H1 (cell line): ENCODE data around the gene C21orf58. TPM values are rescaled to one million over a fixed set of nuclear protein-coding genes. Genes with fewer than 3 reads are reported as not detected.

Experiments used
- CTCF ChIA-PET: fragments of 300-600 bp; sonication (Branson Sonifier 250); formaldehyde crosslinking; loops from one replicate; lab custom pipeline; 2021; ENCODE audit not compliant: partially characterized antibody; lab: Charles Lee
- POLR2A ChIA-PET: fragments of 300-600 bp; sonication (Branson Sonifier 250); formaldehyde crosslinking; loops from one replicate; lab custom pipeline; 2021; ENCODE audit warnings: inconsistent platforms; ENCODE audit not compliant: partially characterized antibody; lab: Charles Lee
- DNase-seq, 2 experiments: peaks; one replicate each; pipeline versions ENCODE4 v3.0.0 to v3.0.0-alpha.2; 2010 to 2022; ENCODE audit warnings: low spot score in 2 of 2, low read depth in 1 of 2, mixed read lengths in 1 of 2
- FAIRE-seq: peaks from 2 replicates; lab custom pipeline; 2011; peaks lifted over from hg19 to GRCh38; lab: Jason Lieb, UNC
- H2AFZ ChIP-seq: 2 replicates; pipeline ENCODE4 v1.8.1; 2012; ENCODE audit warnings: low read length, inconsistent platforms
- H2AK5ac ChIP-seq: 2 replicates; pipeline ENCODE4 v1.6.1; 2013; ENCODE audit warnings: low read depth, low read length
- H2BK120ac ChIP-seq: replicated peaks from 2 replicates; pipeline ENCODE3; 2013; ENCODE audit warnings: low read depth, low read length, inconsistent platforms
- H2BK12ac ChIP-seq: 2 replicates; pipeline ENCODE4 v1.6.1; 2013; ENCODE audit warnings: low read depth, low read length
- H2BK15ac ChIP-seq: 2 replicates; pipeline ENCODE4 v1.6.1; 2013; ENCODE audit warnings: low read length
- H2BK20ac ChIP-seq: 2 replicates; pipeline ENCODE4 v1.6.1; 2013; ENCODE audit warnings: low read length
- H2BK5ac ChIP-seq: 2 replicates; pipeline ENCODE4 v1.6.1; 2013; ENCODE audit warnings: low read depth, low read length
- H3K14ac ChIP-seq: 2 replicates; pipeline ENCODE4 v1.6.1; 2013; ENCODE audit warnings: inconsistent platforms; ENCODE audit not compliant: insufficient read length
- H3K18ac ChIP-seq: 2 replicates; pipeline ENCODE4 v1.6.1; 2013; ENCODE audit warnings: low read length; ENCODE audit errors: extremely low read depth
- H3K23ac ChIP-seq: 2 replicates; pipeline ENCODE4 v1.6.1; 2013; ENCODE audit warnings: inconsistent platforms; ENCODE audit not compliant: insufficient read length
- H3K23me2 ChIP-seq: 2 replicates; pipeline ENCODE4 v1.6.1; 2013; ENCODE audit warnings: low read depth, low read length
- H3K27ac ChIP-seq: 2 replicates; pipeline ENCODE4 v1.6.1; 2011; ENCODE audit warnings: low read depth, low read length, inconsistent platforms
- H3K27me3 ChIP-seq, 4 experiments: replicated peaks in 1 of 4; 1 replicate in 1 of 4; 2 replicates in 3 of 4; pipeline versions ENCODE4 v1.6.1 to v1.8.1; 2011 to 2013; ENCODE audit warnings: low read length in 3 of 4, mild to moderate bottlenecking in 3 of 4, inconsistent platforms in 2 of 4, mixed read lengths in 2 of 4, moderate library complexity in 1 of 4; ENCODE audit not compliant: control insufficient read depth in 3 of 4, insufficient read depth in 3 of 4; ENCODE audit errors: extremely low read depth in 1 of 4
- H3K36me3 ChIP-seq, 4 experiments: 2 replicates each; pipeline versions ENCODE4 v1.6.1 to v1.8.1; 2011 to 2013; ENCODE audit warnings: mild to moderate bottlenecking in 4 of 4, low read length in 3 of 4, moderate library complexity in 2 of 4, control low read depth in 1 of 4, inconsistent platforms in 1 of 4; ENCODE audit not compliant: insufficient read depth in 4 of 4, control insufficient read depth in 2 of 4
- H3K4ac ChIP-seq: replicated peaks from 2 replicates; pipeline ENCODE3; 2013; ENCODE audit warnings: low read length, low read depth, mixed read lengths, inconsistent platforms; ENCODE audit not compliant: insufficient read length
- H3K4me1 ChIP-seq, 4 experiments: replicated peaks in 1 of 4; 1 replicate in 1 of 4; 2 replicates in 3 of 4; pipeline versions ENCODE4 v1.6.1 to v1.8.1; 2011 to 2013; ENCODE audit warnings: low read length in 3 of 4, inconsistent platforms in 2 of 4, mixed read lengths in 1 of 4; ENCODE audit not compliant: insufficient read depth in 4 of 4, control insufficient read depth in 3 of 4
- H3K4me2 ChIP-seq, 2 experiments: 2 replicates each; pipeline versions ENCODE4 v1.6.1 to v1.8.1; 2011 to 2013; ENCODE audit warnings: low read depth in 2 of 2, low read length in 2 of 2, control low read depth in 1 of 2, inconsistent platforms in 1 of 2, mild to moderate bottlenecking in 1 of 2; ENCODE audit not compliant: insufficient read depth in 1 of 2
- H3K4me3 ChIP-seq, 4 experiments: fragments of 200-600, 300-600 bp in 1 of 4; sonication (generic), shearing (Covaris generic), sonication (Bioruptor Twin) in 1 of 4; 2 replicates each; pipeline versions ENCODE4 v1.5.1 to v1.8.1; 2011 to 2016; ENCODE audit warnings: low read length in 4 of 4, low read depth in 3 of 4, control low read depth in 2 of 4, inconsistent platforms in 2 of 4, mild to moderate bottlenecking in 2 of 4, mixed read lengths in 1 of 4, moderate library complexity in 1 of 4; ENCODE audit not compliant: insufficient read depth in 2 of 4; ENCODE audit errors: extremely low read depth in 1 of 4
- H3K56ac ChIP-seq: replicated peaks from 2 replicates; pipeline ENCODE3; 2013; ENCODE audit warnings: low read depth, mild to moderate bottlenecking, mixed read lengths, low read length, inconsistent platforms; ENCODE audit not compliant: insufficient read length
- H3K79me1 ChIP-seq: 2 replicates; pipeline ENCODE4 v1.6.1; 2013; ENCODE audit warnings: low read depth, low read length, control low read depth
- H3K79me2 ChIP-seq, 2 experiments: 2 replicates each; pipeline versions ENCODE4 v1.6.1 to v1.8.1; 2012 to 2013; ENCODE audit warnings: low read length in 2 of 2, mild to moderate bottlenecking in 2 of 2, inconsistent platforms in 1 of 2; ENCODE audit not compliant: insufficient read depth in 2 of 2, control insufficient read depth in 1 of 2
- H3K9ac ChIP-seq, 4 experiments: replicated peaks in 1 of 4; 1 replicate in 1 of 4; 2 replicates in 3 of 4; pipeline versions ENCODE4 v1.6.1 to v1.8.1; 2011 to 2013; ENCODE audit warnings: low read depth in 3 of 4, low read length in 3 of 4, control low read depth in 2 of 4, mild to moderate bottlenecking in 2 of 4, moderate library complexity in 2 of 4, inconsistent platforms in 1 of 4; ENCODE audit errors: extremely low read depth in 1 of 4
- H3K9me3 ChIP-seq, 2 experiments: 2 replicates each; pipeline versions ENCODE4 v1.6.1 to v1.8.1; 2012 to 2013; ENCODE audit warnings: mild to moderate bottlenecking in 2 of 2, moderate library complexity in 2 of 2, control low read depth in 1 of 2, inconsistent platforms in 1 of 2, low read depth in 1 of 2, low read length in 1 of 2, mixed read lengths in 1 of 2; ENCODE audit not compliant: insufficient read depth in 2 of 2
- H4K20me1 ChIP-seq, 2 experiments: replicated peaks in 1 of 2; 2 replicates each; pipeline versions ENCODE3 to v1.8.1; 2011 to 2013; ENCODE audit warnings: inconsistent platforms in 2 of 2, low read length in 2 of 2, mild to moderate bottlenecking in 1 of 2; ENCODE audit not compliant: insufficient read depth in 2 of 2, control insufficient read depth in 1 of 2
- H4K5ac ChIP-seq: 2 replicates; pipeline ENCODE4 v1.6.1; 2013; ENCODE audit warnings: low read length, low read depth, mixed read lengths, inconsistent platforms; ENCODE audit not compliant: insufficient read length
- H4K8ac ChIP-seq: 2 replicates; pipeline ENCODE4 v1.8.0; 2013; ENCODE audit warnings: mild to moderate bottlenecking, moderate library complexity, low read length, inconsistent platforms; ENCODE audit not compliant: insufficient read depth; ENCODE audit errors: extremely low read depth
- H4K91ac ChIP-seq: replicated peaks from 2 replicates; pipeline ENCODE3; 2013; ENCODE audit warnings: low read length, mixed read lengths, inconsistent platforms; ENCODE audit not compliant: insufficient read length
- BCL11A ChIP-seq, 2 experiments: IDR thresholded peaks; one replicate each; pipeline ENCODE4 v1.6.1; 2011; ENCODE audit warnings: low read depth in 2 of 2, low read length in 2 of 2, mild to moderate bottlenecking in 2 of 2
- CREB1 ChIP-seq: IDR thresholded peaks from 2 replicates; pipeline ENCODE4 v1.6.1; 2012; ENCODE audit warnings: inconsistent platforms
- CTCF ChIP-seq, 3 experiments: IDR thresholded peaks; 1 replicate in 2 of 3; 2 replicates in 1 of 3; pipeline versions ENCODE4 v1.5.1 to v1.6.1; 2011; ENCODE audit warnings: low read length in 3 of 3, mild to moderate bottlenecking in 3 of 3, inconsistent platforms in 2 of 3, low read depth in 1 of 3, moderate library complexity in 1 of 3; ENCODE audit not compliant: insufficient read depth in 1 of 3; ENCODE audit errors: control extremely low read depth in 1 of 3
- E2F6 ChIP-seq: IDR thresholded peaks from 2 replicates; pipeline ENCODE4 v1.6.1; 2012; ENCODE audit warnings: inconsistent platforms
- HDAC2 ChIP-seq, 2 experiments: fragments of 300-600 bp in 1 of 2; sonication (generic) in 1 of 2; IDR thresholded peaks; 2 replicates each; pipeline ENCODE4 v1.6.1; 2011 to 2012; ENCODE audit warnings: low read depth in 2 of 2, low read length in 2 of 2, mild to moderate bottlenecking in 2 of 2, moderate library complexity in 2 of 2, borderline replicate concordance in 1 of 2, inconsistent platforms in 1 of 2
- JUN ChIP-seq: IDR thresholded peaks from 2 replicates; pipeline ENCODE4 v1.6.1; 2011; ENCODE audit warnings: low read depth, mild to moderate bottlenecking, improper control_type of control experiment, low read length
- KDM5A ChIP-seq: fragments of 200-600 bp; IDR thresholded peaks from 2 replicates; pipeline ENCODE4 v1.7.1; 2012; ENCODE audit warnings: mild to moderate bottlenecking, low read length, inconsistent platforms, mixed read lengths
- NRF1 ChIP-seq: IDR thresholded peaks from 2 replicates; pipeline ENCODE4 v1.6.1; 2011; ENCODE audit warnings: mild to moderate bottlenecking, low read depth, low read length, improper control_type of control experiment
- POLR2A ChIP-seq, 2 experiments: IDR thresholded peaks; 1 replicate in 1 of 2; 2 replicates in 1 of 2; pipeline ENCODE4 v1.6.1; 2011; ENCODE audit warnings: low read depth in 2 of 2, low read length in 2 of 2, mild to moderate bottlenecking in 2 of 2; ENCODE audit errors: control extremely low read depth in 1 of 2
- SIRT6 ChIP-seq: IDR thresholded peaks from one replicate; pipeline ENCODE4 v1.7.1; 2012; ENCODE audit warnings: low read length, inconsistent platforms
- SP2 ChIP-seq: IDR thresholded peaks from 2 replicates; pipeline ENCODE4 v1.6.1; 2012; ENCODE audit warnings: mild to moderate bottlenecking, low read length, inconsistent platforms
- WGBS, 2 experiments: shearing (Covaris generic) in 1 of 2; methylation state at CpG; one replicate each; pipeline versions ENCODE4 v1.1.6 to v1.1.7; 2013 to 2015; ENCODE audit warnings: low lambda C conversion rate in 2 of 2, mixed read lengths in 2 of 2, inconsistent platforms in 1 of 2, low coverage in 1 of 2, missing lambda C conversion rate in 1 of 2; ENCODE audit not compliant: insufficient replicate concordance in 2 of 2, insufficient coverage in 1 of 2, insufficient read length in 1 of 2; ENCODE audit errors: extremely low coverage in 1 of 2, missing lambda C conversion rate in 1 of 2; 5-methylcytosine and 5-hydroxymethylcytosine counted together
- polyA plus RNA-seq, 7 experiments: library from polyadenylated mRNA; depleted of rRNA in 3 of 7; stranded (reverse) in 5 of 7; unstranded in 2 of 7; fragments of >200 nt in 5 of 7; fragments of 200-250 nt in 2 of 7; gene quantifications; 1 replicate in 5 of 7; 2 replicates in 1 of 7; 4 replicates in 1 of 7; pipeline versions ENCODE4 v1.2.1 to v1.2.3, GENCODE V29; 2011 to 2013; ENCODE audit warnings: missing spikeins in 2 of 7, mixed read lengths in 2 of 7
- total RNA-seq: library from RNA; stranded (reverse); fragmentation: NEBNext Ultra II Directional; extraction: Animal tissue kit (Norgen Biotek cat#: 25700); gene quantifications from 2 replicates; pipeline ENCODE4 v1.2.1, GENCODE V29; 2021

The C21orf58 gene
- total and polyA plus RNA-seq, 2 of the 8 experiments (the other 6 are each of a cell fraction or from before 2014, with no cell fraction given) = 13.8 to 26.1 TPM

GRCh38 chr21:46284733-46285132 lies 38.9 kb downstream of the C21orf58 start:
- peaks cover 9% of the 10 kb centered on the region for H3K79me1 ChIP-seq
- no peak overlapping the region for H3K18ac ChIP-seq
- H3K23me2 ChIP-seq = peaks cover 4% of the 10 kb centered on the region
- H3K79me2 ChIP-seq = peaks cover 14 to 50% of the 10 kb centered on the region in 2 experiments
- H3K4me1 ChIP-seq = peaks cover 3 to 9% (median 4%) of the 10 kb centered on the region in 4 experiments; a peak in 5 of 7 replicates
- no peak overlapping the region for H2BK12ac ChIP-seq
- no peak overlapping the region for H3K27ac ChIP-seq
- H3K4me3 ChIP-seq = peak overlapping the region; percentile 55 to 90 (median 74); a peak in 5 of 8 replicates
- peak overlapping the region; percentile 62 to 71 for H3K4me2 ChIP-seq
- H2BK20ac ChIP-seq = no peak overlapping the region
- no peak overlapping the region for H4K91ac ChIP-seq
- no peak for FAIRE-seq
- no peak overlapping the region for H4K5ac ChIP-seq
- no peak for DNase-seq
- H3K4ac ChIP-seq = no peak overlapping the region
- H2BK5ac ChIP-seq = no peak overlapping the region
- no peak overlapping the region for H3K56ac ChIP-seq
- H4K8ac ChIP-seq = no peak overlapping the region
- H3K36me3 ChIP-seq = peaks cover 4 to 35% (median 14%) of the 10 kb centered on the region in 4 experiments
- ChIA-PET POLR2A (interaction anchor here (0.5 to 2.2 kb wide), 8 partner anchors 12 to 38 kb away, joined by 3 to 6 read pairs (median 5); no protein-coding TSS in a partner anchor), CTCF (interaction anchor here (0.6 to 2.6 kb wide), 9 partner anchors 10 to 48 kb away, joined by 3 to 9 read pairs (median 4); a partner anchor contains a TSS)
- H2AFZ ChIP-seq = no peak overlapping the region
- H2AK5ac ChIP-seq = no peak overlapping the region
- no peaks in the 10 kb centered on the region for H3K27me3 ChIP-seq
- no peak overlapping the region for H2BK15ac ChIP-seq
- no peak overlapping the region for H3K14ac ChIP-seq
- no peak overlapping the region; a peak in 1 of 7 replicates for H3K9ac ChIP-seq
- H2BK120ac ChIP-seq = no peak overlapping the region
- 89% methylated on average over 1 of the region's 1 CpG; no CpG with 5 or more reads in 1 of the 2 experiments for WGBS, 2 experiments
- no peaks in the 10 kb centered on the region for H3K9me3 ChIP-seq
- no peak overlapping the region for H3K23ac ChIP-seq
- H4K20me1 ChIP-seq = peaks cover 7 to 15% of the 10 kb centered on the region in 2 experiments
- TF ChIP-seq E2F6 (no peak), NRF1 (no peak), JUN (no peak), CREB1 (no peak), POLR2A (IDR thresholded peaks at IDR 0.05; ENCODE audit: control extremely low read depth in 1 of 2, low read depth in 2 of 2, low read length in 2 of 2) (no peak), SP2 (no peak), KDM5A (no peak), HDAC2 (IDR thresholded peaks at IDR 0.05; ENCODE audit: borderline replicate concordance in 1 of 2, low read depth in 2 of 2, low read length in 2 of 2) (no peak), SIRT6 (no peak), BCL11A (IDR thresholded peaks at IDR 0.05; ENCODE audit: low read depth in 2 of 2, low read length in 2 of 2) (no peak), CTCF (IDR thresholded peaks at IDR 0.05; ENCODE audit: control extremely low read depth in 1 of 3, insufficient read depth in 1 of 3, low read depth in 1 of 3, low read length in 3 of 3) (no peak)
